Trophoblast cell (in vitro differentiated cells and primary cell): ENCODE data around the gene PRPH2.

Experiments
- DNase-seq, 2 donors: peaks; one replicate each; pipeline ENCODE4 v3.0.0-alpha.2; 2016
- H2AFZ ChIP-seq: 2 replicates; pipeline ENCODE4 v1.6.1; 2013; ENCODE audit warnings: low read length, moderate library complexity, mild to moderate bottlenecking; ENCODE audit not compliant: insufficient read depth, poor library complexity
- H2AK5ac ChIP-seq: 2 replicates; pipeline ENCODE4 v1.6.1; 2013; ENCODE audit warnings: mild to moderate bottlenecking, low read length
- H2BK120ac ChIP-seq: 2 replicates; pipeline ENCODE4 v1.6.1; 2013; ENCODE audit warnings: low read length, mild to moderate bottlenecking, moderate library complexity; ENCODE audit not compliant: insufficient read depth, poor library complexity
- H2BK12ac ChIP-seq: 2 replicates; pipeline ENCODE4 v1.6.1; 2013; ENCODE audit warnings: mild to moderate bottlenecking, low read length, moderate library complexity
- H2BK5ac ChIP-seq: 2 replicates; pipeline ENCODE4 v1.6.1; 2013; ENCODE audit warnings: low read length, low read depth, moderate library complexity, mild to moderate bottlenecking; ENCODE audit not compliant: poor library complexity
- H3K14ac ChIP-seq: 2 replicates; pipeline ENCODE4 v1.6.1; 2013; ENCODE audit warnings: mild to moderate bottlenecking, low read length
- H3K18ac ChIP-seq: 2 replicates; pipeline ENCODE4 v1.6.1; 2013; ENCODE audit warnings: mild to moderate bottlenecking, low read length
- H3K23ac ChIP-seq: 2 replicates; pipeline ENCODE4 v1.6.1; 2013; ENCODE audit warnings: low read length
- H3K27ac ChIP-seq: 2 replicates; pipeline ENCODE4 v1.5.1; 2013; ENCODE audit warnings: low read depth, mild to moderate bottlenecking, inconsistent platforms, low read length, moderate library complexity
- H3K27me3 ChIP-seq: 2 replicates; pipeline ENCODE4 v1.6.1; 2013; ENCODE audit warnings: inconsistent platforms, mild to moderate bottlenecking, low read length, moderate library complexity; ENCODE audit not compliant: insufficient read depth
- H3K36me3 ChIP-seq, 2 experiments: 1 replicate in 1 of 2; 2 replicates in 1 of 2; pipeline ENCODE4 v1.6.1; 2013; ENCODE audit warnings: low read length in 2 of 2, mild to moderate bottlenecking in 2 of 2, moderate library complexity in 1 of 2; ENCODE audit not compliant: insufficient read depth in 2 of 2, control insufficient read depth in 1 of 2
- H3K4ac ChIP-seq: 2 replicates; pipeline ENCODE4 v1.6.1; 2013; ENCODE audit warnings: low read depth, mild to moderate bottlenecking, low read length, moderate library complexity
- H3K4me1 ChIP-seq, 2 experiments: 1 replicate in 1 of 2; 2 replicates in 1 of 2; pipeline ENCODE4 v1.6.1; 2013; ENCODE audit warnings: low read length in 2 of 2, mild to moderate bottlenecking in 2 of 2, moderate library complexity in 1 of 2; ENCODE audit not compliant: insufficient read depth in 2 of 2, control insufficient read depth in 1 of 2
- H3K4me2 ChIP-seq: 2 replicates; pipeline ENCODE4 v1.6.1; 2013; ENCODE audit warnings: inconsistent platforms, mild to moderate bottlenecking, low read length, moderate library complexity
- H3K4me3 ChIP-seq: 2 replicates; pipeline ENCODE4 v1.5.1; 2013; ENCODE audit warnings: mild to moderate bottlenecking, low read depth, low read length, inconsistent platforms
- H3K79me1 ChIP-seq: one replicate; pipeline ENCODE4 v1.6.1; 2013; ENCODE audit warnings: low read length
- H3K79me2 ChIP-seq: 2 replicates; pipeline ENCODE4 v1.6.1; 2013; ENCODE audit warnings: low read length, mild to moderate bottlenecking; ENCODE audit not compliant: control insufficient read depth, insufficient read depth, poor library complexity
- H3K9ac ChIP-seq: 2 replicates; pipeline ENCODE4 v1.6.1; 2013; ENCODE audit warnings: mild to moderate bottlenecking, low read length
- H3K9me3 ChIP-seq: 2 replicates; pipeline ENCODE4 v1.6.1; 2013; ENCODE audit warnings: low read depth, mild to moderate bottlenecking, control low read depth, inconsistent platforms, low read length; ENCODE audit not compliant: insufficient read depth
- H4K12ac ChIP-seq: 2 replicates; pipeline ENCODE4 v1.6.1; 2013; ENCODE audit warnings: low read depth, mild to moderate bottlenecking, low read length, moderate library complexity
- H4K8ac ChIP-seq: 2 replicates; pipeline ENCODE4 v1.6.1; 2013; ENCODE audit warnings: low read depth, mild to moderate bottlenecking, low read length, moderate library complexity
- H4K91ac ChIP-seq: one replicate; pipeline ENCODE4 v1.6.1; 2013; ENCODE audit warnings: low read depth, mild to moderate bottlenecking, low read length, moderate library complexity
- WGBS: extraction: QIAGEN DNeasy Blood & Tissue Kit; methylation state at CpG from one replicate; pipeline ENCODE4 v1.1.7; 2013; ENCODE audit warnings: missing lambda C conversion rate; ENCODE audit not compliant: insufficient read length, insufficient coverage; ENCODE audit errors: extremely low coverage; 5-methylcytosine and 5-hydroxymethylcytosine counted together

Gene PRPH2

DNA sequence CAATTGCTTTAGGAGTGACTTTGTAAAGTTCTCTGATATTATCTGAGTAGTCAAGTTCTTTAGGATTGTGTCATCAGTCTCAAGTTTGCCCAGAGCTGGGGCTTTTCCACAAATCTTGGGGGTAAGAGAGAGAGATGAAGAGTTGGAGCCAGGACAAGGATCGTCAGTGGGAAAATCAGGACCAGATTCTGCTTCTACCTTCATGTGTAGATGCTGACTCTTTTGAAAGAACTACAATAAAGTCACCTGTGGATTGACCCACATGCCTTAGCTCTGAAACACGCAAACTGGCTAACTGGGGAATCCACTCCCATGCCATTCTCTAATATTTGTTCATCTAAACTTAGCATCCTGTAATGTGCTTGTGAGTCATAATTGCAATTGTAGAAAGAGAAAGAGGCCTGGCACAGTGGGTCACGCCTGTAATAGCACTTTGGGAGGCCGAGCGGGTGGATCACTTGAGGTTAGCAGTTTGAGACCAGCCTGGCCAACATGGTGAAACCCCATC is 43.8 kb upstream of the PRPH2 start:
- Histone ChIP-seq H3K9me3 (no peaks in the 10 kb centered on the region), H2BK12ac (no peak overlapping the region), H4K8ac (no peak overlapping the region), H3K79me1 (no peaks in the 10 kb centered on the region), H4K12ac (no peak overlapping the region), H2AFZ (no peak overlapping the region), H3K79me2 (no peaks in the 10 kb centered on the region), H3K4me2 (no peak overlapping the region), H4K91ac (no peak overlapping the region), H3K4ac (no peak overlapping the region), H2AK5ac (no peak overlapping the region), H2BK5ac (no peak overlapping the region), H3K18ac (no peak overlapping the region), H3K23ac (no peak overlapping the region), H2BK120ac (no peak overlapping the region), H3K14ac (no peak overlapping the region), H3K27ac (no peak overlapping the region), H3K36me3 (no peaks in the 10 kb centered on the region), H3K4me3 (no peak overlapping the region), H3K9ac (no peak overlapping the region), H3K27me3 (no peaks in the 10 kb centered on the region), H3K4me1 (peaks cover 4 to 10% of the 10 kb centered on the region in 2 experiments)
- no CpG with 5 or more reads among the region's 5 CpGs for WGBS
- peak; percentile 83 to 93 for DNase-seq

DNA sequence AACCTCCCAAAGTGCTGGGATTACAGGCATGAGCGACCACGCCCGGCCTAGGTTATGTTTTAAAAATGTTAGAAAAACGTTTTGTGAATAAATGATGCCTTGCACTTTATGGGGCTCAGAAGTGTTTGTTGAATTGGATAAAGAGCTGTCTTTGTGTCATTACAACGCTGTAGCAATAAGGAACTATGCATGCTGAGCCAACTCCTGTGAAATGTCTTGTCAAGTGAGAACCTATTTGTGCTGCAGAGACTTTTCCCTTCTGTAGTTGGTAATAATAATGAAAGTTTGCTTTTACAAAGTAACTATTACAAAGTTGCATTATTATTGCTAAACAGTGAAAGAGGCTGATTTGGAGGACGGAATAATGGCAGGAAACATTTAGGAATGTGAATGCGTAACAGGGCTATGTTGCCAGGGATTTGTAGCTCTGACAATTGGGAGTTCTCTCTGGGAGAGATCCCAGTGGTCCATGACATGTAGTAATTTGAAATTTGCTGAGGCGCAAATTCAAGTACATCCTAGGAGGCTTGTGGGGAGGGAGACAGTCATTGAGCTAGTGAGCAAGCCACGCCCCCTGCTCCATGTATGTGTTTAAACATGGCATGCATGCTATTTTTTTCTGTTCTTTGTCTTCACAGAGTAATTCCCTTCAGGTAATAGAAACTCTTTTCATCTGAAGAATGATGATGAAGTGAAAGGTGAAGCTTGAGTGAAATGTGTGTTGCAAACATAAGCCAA is 42.7 kb upstream of the PRPH2 start:
- Histone ChIP-seq H3K14ac (no peak overlapping the region), H2BK120ac (no peak overlapping the region), H4K12ac (no peak overlapping the region), H3K9me3 (no peaks in the 10 kb centered on the region), H3K4me3 (no peak overlapping the region), H3K18ac (no peak overlapping the region), H2BK5ac (no peak overlapping the region), H3K9ac (no peak overlapping the region), H3K27ac (no peak overlapping the region), H2BK12ac (no peak overlapping the region), H2AK5ac (no peak overlapping the region), H3K36me3 (no peaks in the 10 kb centered on the region), H3K79me1 (no peaks in the 10 kb centered on the region), H3K79me2 (no peaks in the 10 kb centered on the region), H3K4me1 (peaks cover 4 to 7% of the 10 kb centered on the region in 2 experiments), H4K8ac (no peak overlapping the region), H2AFZ (no peak overlapping the region), H3K4ac (no peak overlapping the region), H3K27me3 (no peaks in the 10 kb centered on the region), H4K91ac (no peak overlapping the region), H3K4me2 (no peak overlapping the region), H3K23ac (no peak overlapping the region)
- DNase-seq, result peak; percentile 58 to 81
- WGBS, result no CpG with 5 or more reads among the region's 9 CpGs

DNA sequence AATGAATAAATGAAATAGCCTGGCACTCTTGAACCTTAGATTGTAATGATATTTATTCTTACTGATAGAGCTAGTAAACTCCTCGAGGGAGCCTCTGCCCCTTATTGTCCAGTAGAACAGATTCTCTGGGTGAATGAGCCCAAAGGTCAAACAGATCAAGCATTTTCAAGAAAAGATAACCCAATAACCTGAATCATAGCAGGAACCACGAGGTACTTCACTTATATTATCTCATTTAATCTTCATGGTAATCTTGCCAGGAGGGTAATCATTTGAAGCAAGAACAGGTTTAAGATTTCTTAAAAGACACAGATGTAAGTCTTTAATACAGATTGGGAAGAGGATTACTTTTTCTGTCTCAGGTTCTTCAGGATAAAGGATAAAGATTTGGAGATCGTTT is 40.6 kb upstream of the PRPH2 start:
- Histone ChIP-seq H3K27ac (no peak overlapping the region), H3K9me3 (no peaks in the 10 kb centered on the region), H3K36me3 (no peaks in the 10 kb centered on the region), H3K23ac (no peak overlapping the region), H3K9ac (no peak overlapping the region), H3K79me2 (no peaks in the 10 kb centered on the region), H3K4ac (no peak overlapping the region), H2AFZ (no peak overlapping the region), H3K4me1 (no peaks in the 10 kb centered on the region), H2AK5ac (no peak overlapping the region), H2BK120ac (no peak overlapping the region), H4K12ac (no peak overlapping the region), H3K4me3 (no peak overlapping the region), H2BK5ac (no peak overlapping the region), H3K18ac (no peak overlapping the region), H3K27me3 (no peaks in the 10 kb centered on the region), H4K91ac (no peak overlapping the region), H3K79me1 (no peaks in the 10 kb centered on the region), H2BK12ac (no peak overlapping the region), H3K4me2 (no peak overlapping the region), H4K8ac (no peak overlapping the region), H3K14ac (no peak overlapping the region)
- DNase-seq, result no peak
- WGBS, result no CpG with 5 or more reads among the region's 3 CpGs

DNA sequence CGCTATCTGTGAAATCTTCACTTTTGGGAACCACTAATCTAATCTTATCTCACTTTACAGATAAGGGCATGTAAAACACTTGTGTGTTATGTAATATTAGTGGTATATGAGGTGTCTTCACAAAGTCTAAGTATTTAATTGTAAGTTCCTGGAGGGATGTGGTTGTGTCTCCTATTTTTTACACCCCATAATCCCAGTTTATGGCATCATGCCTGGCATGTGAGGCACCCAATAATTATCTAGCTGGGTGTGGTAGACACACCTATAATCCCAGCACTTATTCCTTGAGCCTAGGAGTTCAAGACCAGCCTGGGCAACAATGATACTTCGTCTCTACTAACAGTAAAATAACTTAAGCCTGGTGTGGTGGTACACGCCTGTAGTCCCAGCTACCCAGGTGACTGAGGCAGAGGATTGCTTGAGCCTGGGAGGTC is 40.0 kb upstream of the PRPH2 start:
- H3K36me3 ChIP-seq, result no peaks in the 10 kb centered on the region
- H3K18ac ChIP-seq, result no peak overlapping the region
- H4K8ac ChIP-seq, result no peak overlapping the region
- no peaks in the 10 kb centered on the region for H3K27me3 ChIP-seq
- H2BK120ac ChIP-seq, result no peak overlapping the region
- no peaks in the 10 kb centered on the region for H3K4me1 ChIP-seq
- H3K79me2 ChIP-seq, result no peaks in the 10 kb centered on the region
- H3K9me3 ChIP-seq, result no peaks in the 10 kb centered on the region
- no peak overlapping the region for H4K91ac ChIP-seq
- no peak overlapping the region for H3K23ac ChIP-seq
- peak in 1 of 2 donors; percentile 49 for DNase-seq
- no peak overlapping the region for H2AK5ac ChIP-seq
- no peak overlapping the region for H3K14ac ChIP-seq
- H3K4ac ChIP-seq, result no peak overlapping the region
- no peak overlapping the region for H3K4me2 ChIP-seq
- H3K79me1 ChIP-seq, result no peaks in the 10 kb centered on the region
- no peak overlapping the region for H2BK12ac ChIP-seq
- H4K12ac ChIP-seq, result no peak overlapping the region
- no peak overlapping the region for H2BK5ac ChIP-seq
- no peak overlapping the region for H3K27ac ChIP-seq
- WGBS, result no CpG with 5 or more reads among the region's 3 CpGs
- H2AFZ ChIP-seq, result no peak overlapping the region
- H3K4me3 ChIP-seq, result no peak overlapping the region
- H3K9ac ChIP-seq, result no peak overlapping the region
